GM23338 (cell line): ENCODE results near the gene HRH4.

Experiments
- CTCF ChIP-seq, 2 experiments: fragments of 200-600 bp in 1 of 2; sonication (generic) in 1 of 2; conservative IDR thresholded peaks; 2 replicates each; pipeline versions ENCODE4 v1.5.1 to v1.6.1; 2016 to 2017; ENCODE audit warnings: antibody characterized with exemption in 2 of 2, low read depth in 2 of 2, mild to moderate bottlenecking in 2 of 2, moderate library complexity in 1 of 2
- TF ChIP-seq, protein P1 (sequence below): IDR thresholded peaks from one replicate; pipeline ENCODE4 v1.6.1; 2018; ENCODE audit warnings: antibody characterized with exemption; ENCODE audit not compliant: unreplicated experiment

DNA sequence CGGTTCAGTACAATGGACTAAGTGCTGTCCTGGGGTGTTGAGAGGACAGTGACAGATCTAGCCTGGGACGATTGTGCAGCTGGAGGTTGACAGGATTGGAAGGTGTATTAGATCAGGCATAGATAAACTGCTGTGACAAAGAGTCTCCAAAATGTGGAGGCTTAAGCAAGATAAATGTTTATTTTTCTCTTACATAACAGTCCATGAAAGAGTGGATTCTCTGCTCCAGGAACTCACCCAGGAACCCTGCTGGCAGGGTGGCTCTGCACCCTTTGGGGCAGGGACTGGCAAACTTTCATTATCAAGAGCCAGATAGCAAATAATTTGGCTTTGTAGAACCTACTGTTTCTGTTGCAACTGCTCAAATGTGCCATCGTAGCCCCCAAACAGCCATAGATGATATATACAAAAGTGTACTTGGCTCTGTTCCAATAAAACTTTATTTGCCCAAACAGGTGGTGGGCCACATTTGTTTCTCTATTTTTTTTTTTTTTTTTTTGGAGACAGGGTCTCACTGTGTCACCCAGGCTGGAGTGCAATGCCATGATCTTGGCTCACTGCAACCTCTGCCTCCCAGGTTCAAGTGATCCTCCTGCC lies 9.7 kb downstream of the HRH4 start:
- TF ChIP-seq CTCF (conservative IDR thresholded peaks at IDR 0.05; ENCODE audit: low read depth in 2 of 2), result no peak
- TF ChIP-seq, protein P1, sequence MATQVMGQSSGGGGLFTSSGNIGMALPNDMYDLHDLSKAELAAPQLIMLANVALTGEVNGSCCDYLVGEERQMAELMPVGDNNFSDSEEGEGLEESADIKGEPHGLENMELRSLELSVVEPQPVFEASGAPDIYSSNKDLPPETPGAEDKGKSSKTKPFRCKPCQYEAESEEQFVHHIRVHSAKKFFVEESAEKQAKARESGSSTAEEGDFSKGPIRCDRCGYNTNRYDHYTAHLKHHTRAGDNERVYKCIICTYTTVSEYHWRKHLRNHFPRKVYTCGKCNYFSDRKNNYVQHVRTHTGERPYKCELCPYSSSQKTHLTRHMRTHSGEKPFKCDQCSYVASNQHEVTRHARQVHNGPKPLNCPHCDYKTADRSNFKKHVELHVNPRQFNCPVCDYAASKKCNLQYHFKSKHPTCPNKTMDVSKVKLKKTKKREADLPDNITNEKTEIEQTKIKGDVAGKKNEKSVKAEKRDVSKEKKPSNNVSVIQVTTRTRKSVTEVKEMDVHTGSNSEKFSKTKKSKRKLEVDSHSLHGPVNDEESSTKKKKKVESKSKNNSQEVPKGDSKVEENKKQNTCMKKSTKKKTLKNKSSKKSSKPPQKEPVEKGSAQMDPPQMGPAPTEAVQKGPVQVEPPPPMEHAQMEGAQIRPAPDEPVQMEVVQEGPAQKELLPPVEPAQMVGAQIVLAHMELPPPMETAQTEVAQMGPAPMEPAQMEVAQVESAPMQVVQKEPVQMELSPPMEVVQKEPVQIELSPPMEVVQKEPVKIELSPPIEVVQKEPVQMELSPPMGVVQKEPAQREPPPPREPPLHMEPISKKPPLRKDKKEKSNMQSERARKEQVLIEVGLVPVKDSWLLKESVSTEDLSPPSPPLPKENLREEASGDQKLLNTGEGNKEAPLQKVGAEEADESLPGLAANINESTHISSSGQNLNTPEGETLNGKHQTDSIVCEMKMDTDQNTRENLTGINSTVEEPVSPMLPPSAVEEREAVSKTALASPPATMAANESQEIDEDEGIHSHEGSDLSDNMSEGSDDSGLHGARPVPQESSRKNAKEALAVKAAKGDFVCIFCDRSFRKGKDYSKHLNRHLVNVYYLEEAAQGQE, result no peak
